A549 (cell line): Measurements from ENCODE around the gene CACNA1E.

Experiments
- CTCF ChIP-seq: fragments of >200 bp; sonication (Bioruptor Twin); formaldehyde crosslinking; IDR thresholded peaks from 3 replicates; pipeline ENCODE4 v1.5.1; 2016
- EP300 ChIP-seq, 2 experiments: fragments of >200 bp; sonication (Bioruptor Twin); formaldehyde crosslinking; IDR thresholded peaks; 2 replicates in 1 of 2; 3 replicates in 1 of 2; pipeline ENCODE4 v1.6.1; 2016 to 2017
- ESRRA ChIP-seq: fragments of 150-350 bp; IDR thresholded peaks from 2 replicates; pipeline ENCODE4 v1.6.1; 2014; ENCODE audit warnings: mild to moderate bottlenecking, low read length, borderline replicate concordance
- HOXA7 ChIP-seq: fragments of 250-450 bp; sonication (Bioruptor Pico); IDR thresholded peaks from 2 replicates; pipeline ENCODE4 v1.5.0; 2020; ENCODE audit warnings: mild to moderate bottlenecking, moderate library complexity
- JUN ChIP-seq, 2 experiments: fragments of >200 bp; sonication (Bioruptor Twin); formaldehyde crosslinking; IDR thresholded peaks; 2 replicates in 1 of 2; 3 replicates in 1 of 2; pipeline ENCODE4 v1.6.1; 2016 to 2017
- NPAS2 ChIP-seq: fragments of 250-450 bp; sonication (Bioruptor Pico); IDR thresholded peaks from 2 replicates; pipeline ENCODE4 v1.8.0; 2022; ENCODE audit warnings: mild to moderate bottlenecking, moderate library complexity, borderline replicate concordance
- POLR2A ChIP-seq: IDR thresholded peaks from 2 replicates; pipeline ENCODE4 v1.6.1; 2012; ENCODE audit warnings: mild to moderate bottlenecking, low read length
- REST ChIP-seq: fragments of 200-600 bp; sonication (generic); IDR thresholded peaks from 2 replicates; pipeline ENCODE4 v1.6.1; 2016; ENCODE audit warnings: antibody characterized with exemption, mild to moderate bottlenecking, moderate library complexity
- RFX5 ChIP-seq: fragments of 450-650 bp; IDR thresholded peaks from 2 replicates; pipeline ENCODE4 v1.7.1; 2014; ENCODE audit warnings: antibody characterized with exemption, mild to moderate bottlenecking, moderate library complexity

GRCh38 chr1:181594553-181594952, 111.2 kb downstream of the CACNA1E start:
- TF ChIP-seq CTCF (no peak), NPAS2 (CRISPR knock-in tag) (no peak), REST (no peak), POLR2A (no peak), EP300 (IDR thresholded peaks at IDR 0.05) (no peak), RFX5 (no peak), JUN (IDR thresholded peaks at IDR 0.05) (no peak), ESRRA (no peak), HOXA7 (CRISPR knock-in tag) (no peak)
